ENCODE results near the gene HERPUD2.
"Not testable (repeated sequence)": the region's sequence is repeated elsewhere in the genome, so short reads cannot be mapped to it uniquely, and the experiment has no call there.

HERPUD2 gene

DNA sequence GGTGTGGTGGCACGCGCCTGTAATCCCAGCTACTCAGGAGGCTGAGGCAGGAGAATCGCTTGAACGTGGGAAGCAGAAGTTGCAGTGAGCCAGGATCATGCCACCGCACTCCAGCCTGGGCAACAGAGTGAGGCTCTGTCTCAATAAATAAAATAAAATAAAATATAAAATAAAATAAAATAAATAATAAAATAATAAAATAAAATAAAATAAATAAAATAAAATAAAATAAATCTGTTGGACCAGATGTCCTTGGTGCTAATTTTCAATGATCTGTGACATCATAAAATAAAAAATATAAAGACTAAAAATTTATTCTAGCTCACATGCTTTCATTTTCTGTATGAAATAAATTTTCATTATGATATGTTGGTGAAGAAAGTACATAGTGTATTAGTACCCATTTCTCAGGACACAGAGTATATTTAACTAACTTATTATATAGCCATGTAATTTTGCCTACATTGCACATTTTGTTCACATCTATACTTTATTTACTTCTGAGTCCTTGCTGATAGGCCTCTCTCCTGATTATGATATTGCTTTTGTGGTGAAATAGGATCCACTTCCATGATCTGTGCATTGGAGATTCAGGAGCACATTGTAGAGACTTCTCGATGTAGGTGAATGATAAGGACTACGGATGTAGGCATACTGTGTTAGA lies 17.8 kb upstream of the HERPUD2 start:
- no peak for DNase-seq

DNA sequence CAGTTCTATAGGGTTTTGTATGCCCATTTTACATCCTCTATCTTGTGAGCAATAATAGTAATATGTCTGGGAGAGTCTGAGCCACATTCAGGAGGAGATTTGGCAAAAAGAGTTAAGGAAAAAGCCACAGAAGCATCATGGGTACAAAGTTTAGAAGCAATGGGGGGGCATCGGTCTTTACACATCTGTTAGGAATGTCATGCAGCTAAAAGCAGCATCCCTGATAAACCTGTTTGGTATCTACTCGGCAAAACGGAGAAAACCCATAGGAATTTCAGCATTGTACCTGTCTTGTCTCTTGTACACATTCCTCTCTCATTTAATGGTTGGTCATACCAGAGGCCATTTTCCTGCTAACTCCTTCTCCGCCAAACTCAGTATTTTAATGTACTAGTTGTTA lies 12.5 kb upstream of the HERPUD2 start:
- no peak for DNase-seq

DNA sequence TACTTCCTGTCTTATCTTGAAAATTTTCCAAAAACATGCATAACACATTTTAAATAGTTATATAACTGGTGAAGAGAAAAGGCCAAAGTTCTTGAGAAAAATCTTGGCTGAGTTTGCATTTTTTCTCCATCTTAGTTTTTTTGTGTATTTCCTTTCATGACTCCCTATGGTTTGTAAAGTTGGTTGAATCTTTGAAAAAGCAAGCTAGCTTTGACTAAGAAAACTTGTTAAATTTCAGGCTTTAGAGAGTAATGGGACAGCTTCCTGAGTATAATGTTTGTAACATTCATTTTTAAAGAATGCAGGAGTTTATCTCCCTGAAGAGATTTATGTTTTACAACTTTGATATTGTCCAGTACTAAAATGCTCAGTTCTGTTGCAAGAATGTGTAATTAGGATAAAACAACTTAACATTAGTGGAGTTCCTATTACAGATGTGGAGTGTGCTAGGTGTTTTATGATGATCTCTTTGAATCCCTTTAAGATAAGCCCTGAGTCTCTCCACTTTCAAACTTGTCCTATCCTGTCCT lies 11.1 kb upstream of the HERPUD2 start:
- no peak for DNase-seq

DNA sequence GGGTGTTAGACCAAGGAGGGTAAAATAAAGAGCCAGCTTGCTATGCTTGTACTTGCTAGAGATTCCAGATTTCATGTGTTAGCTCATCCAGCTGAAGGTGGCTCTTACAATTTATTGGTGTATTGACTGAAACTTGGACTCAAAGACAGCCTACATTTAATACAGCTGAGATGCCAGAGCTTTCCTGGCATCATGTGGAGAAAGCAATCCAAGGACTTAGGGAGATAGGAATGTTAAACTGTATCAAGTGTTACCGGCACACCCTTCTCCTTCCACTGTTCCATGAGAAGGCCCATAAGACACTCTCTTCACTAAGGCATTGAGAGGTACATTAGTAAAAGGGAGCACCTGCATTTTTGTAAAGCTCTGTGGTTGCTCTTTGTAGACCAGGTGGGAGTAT lies 9.3 kb upstream of the HERPUD2 start:
- DNase-seq: no peak

DNA sequence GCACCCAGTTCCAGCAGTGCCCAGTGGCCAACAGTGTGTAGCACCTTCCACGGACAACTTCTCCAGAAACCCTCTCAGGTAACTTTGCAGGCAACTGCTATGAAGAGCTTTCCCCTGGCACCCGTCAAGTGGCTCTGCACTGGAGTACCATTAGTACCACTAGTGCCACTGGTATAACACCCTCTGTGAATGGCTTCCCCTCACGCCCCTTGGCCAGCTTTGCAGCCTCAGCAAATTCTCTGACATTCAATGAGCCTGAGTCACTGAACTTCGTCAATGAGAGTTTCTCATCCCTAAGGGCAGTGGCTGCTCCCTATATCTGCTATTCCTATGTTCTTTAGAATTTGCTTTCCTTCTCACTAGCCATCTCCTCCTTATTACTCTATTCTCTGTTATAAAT lies 7.6 kb upstream of the HERPUD2 start:
- DNase-seq: no peak

DNA sequence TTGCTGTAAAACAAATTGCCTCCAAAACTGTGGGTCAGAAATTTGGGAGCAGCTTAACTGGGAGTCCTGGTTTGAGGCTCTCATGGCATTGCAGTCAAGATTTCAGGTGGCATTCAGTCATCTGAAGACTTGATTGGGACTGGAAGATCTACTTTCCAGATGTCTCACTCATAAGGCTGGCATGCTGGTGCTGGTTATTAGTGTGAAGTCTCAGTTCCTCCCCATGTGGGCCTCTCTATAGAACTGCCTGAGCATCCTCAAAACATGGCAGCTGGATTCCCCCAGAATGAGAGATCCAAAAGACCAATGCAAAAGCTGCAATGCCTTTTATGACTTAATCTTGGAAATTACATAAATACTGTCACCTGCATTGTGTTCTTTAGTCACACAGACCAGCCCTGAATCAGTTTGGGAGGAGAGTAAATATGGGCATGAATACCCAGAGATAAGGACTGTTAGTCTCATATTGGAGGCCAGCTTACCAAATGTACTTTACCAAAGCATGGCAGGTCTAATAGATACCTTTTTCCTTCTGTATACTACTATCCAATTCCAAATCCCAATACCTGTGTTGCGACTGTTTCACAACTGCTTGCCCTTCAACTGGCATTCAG lies 6.5 kb upstream of the HERPUD2 start:
- no peak for DNase-seq

DNA sequence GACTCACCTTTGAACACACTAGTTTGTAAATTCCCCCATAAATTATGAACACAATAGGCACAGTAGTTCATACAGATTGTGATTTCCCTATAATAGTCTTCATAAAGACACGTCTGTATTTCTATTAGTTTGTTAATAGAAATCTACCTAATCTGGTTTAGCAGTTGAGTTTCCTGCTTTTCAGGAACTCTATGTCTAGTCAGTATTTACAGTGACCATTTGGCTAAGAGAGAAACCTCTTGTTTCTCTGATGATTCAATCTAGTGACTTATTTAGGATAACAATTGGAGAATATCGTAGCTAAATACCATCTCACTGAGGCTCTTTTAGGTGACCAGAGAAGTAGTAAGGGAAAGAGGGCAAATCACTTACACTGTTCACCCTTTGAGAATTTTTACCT lies 5.9 kb upstream of the HERPUD2 start:
- DNase-seq: no peak

DNA sequence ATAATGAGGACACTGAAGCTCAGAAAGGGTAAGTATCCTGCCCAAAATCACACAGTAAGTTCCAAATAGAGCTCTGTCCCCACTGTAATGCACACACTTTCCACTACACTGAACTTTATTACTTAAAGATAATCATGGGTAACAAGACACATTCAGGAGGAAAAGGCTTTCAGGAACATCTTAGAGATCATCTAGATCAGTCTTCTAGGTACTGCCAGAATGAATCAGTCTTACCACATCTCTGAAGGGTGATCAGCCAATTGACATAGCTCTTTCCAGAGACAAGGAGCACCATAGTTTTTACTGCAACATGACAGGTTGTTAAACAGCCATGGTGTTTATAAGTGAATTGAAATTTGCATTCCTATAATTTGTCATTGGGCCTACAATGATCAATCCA lies 5.4 kb upstream of the HERPUD2 start:
- no peak for DNase-seq

DNA sequence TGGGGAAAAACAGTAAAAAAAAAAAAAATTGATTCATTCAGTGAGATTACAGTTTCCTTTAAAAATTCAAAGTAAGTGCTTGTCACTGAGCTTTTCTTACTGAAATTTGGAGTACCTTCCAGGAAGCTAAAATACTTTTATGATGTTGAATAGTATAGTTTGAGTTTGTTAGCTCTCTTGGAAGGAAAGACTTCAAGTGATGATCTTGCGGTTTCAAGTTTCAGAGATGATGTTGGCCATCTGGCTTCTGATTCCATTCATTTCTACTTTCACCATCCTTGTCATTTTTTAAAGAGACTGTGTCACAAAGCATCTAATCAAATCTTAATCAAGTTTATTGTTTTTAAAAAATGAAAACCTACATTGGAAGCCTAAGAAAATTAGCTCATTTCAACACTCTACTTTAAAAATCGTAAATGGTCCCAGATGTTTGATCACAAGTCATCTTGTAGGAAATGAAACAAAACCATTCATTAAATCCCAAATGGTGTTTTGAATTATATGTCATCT lies 4.9 kb upstream of the HERPUD2 start:
- DNase-seq: no peak

DNA sequence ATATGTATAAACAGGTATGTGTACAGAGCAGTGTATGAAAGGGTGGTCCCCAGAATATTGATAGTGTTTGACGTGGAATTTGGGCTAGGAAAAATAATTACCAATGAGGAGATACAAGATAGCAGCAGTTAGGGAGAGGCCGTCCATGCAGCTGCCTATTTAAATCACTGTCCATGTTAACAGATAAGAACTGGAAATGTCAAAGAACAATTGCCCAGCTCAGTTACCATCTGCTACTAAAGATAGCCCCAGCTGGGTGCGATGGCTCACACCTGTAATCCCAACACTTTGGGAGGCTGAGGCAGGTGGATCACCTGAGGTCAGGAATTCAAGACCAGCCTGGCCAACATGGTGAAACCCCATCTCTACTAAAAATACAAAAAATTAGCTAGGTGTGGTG lies 3.4 kb upstream of the HERPUD2 start:
- DNase-seq: not testable (repeated sequence)

DNA sequence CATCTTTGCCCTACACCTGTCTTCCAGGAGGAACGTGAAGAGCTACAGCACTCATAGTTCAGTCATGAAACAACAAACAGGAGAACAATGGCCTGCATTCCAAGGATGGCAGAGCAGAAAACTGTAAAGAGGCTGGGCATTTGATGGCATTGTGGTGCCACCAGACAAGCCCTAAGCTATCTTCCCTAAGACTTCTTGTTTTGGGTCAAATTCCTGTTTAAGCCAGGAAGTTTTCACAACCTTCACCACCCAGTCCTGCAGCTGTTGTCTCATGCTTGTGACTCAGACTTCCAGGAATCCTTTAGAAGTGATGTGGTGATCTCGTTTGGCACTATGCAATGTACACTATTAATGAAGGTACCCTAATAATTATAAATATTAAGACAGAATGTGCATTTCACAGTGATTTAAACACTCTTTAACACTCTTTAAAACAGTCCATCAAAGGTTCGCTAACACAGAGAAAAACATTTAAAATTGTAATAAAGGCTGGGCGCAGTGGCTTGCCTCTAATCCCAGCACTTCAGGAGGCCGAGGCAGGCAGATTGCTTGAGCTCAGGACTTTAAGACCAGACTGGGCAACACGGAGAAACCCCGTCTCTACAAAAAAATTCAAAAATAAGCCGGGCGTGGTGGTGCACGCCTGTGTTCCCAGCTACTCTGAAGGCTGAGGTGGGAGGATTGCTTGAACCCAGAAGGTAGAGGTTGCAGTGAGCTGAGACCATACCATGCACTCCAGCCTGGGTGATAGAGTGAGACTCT lies 2.7 kb upstream of the HERPUD2 start:
- DNase-seq: no peak

DNA sequence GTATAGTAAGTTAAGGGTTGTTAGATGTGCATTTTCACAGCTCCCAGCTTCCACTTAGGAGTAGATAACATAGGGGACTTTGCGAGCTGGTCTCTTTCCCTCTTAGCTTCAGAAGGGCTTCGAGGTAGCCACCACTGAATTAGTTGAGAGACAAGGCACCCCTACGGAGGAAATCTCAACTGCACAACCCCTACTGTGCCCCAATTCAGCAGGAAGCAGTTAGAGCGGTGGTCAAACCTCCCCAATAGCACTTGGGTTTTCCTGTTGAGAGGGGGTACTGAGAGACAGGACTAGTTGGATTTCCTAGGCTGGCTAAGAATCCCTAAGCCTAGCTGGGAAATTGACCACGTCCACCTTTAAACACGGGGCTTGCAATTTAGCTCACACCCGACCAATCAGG lies 1.1 kb upstream of the HERPUD2 start:
- no peak for DNase-seq

DNA sequence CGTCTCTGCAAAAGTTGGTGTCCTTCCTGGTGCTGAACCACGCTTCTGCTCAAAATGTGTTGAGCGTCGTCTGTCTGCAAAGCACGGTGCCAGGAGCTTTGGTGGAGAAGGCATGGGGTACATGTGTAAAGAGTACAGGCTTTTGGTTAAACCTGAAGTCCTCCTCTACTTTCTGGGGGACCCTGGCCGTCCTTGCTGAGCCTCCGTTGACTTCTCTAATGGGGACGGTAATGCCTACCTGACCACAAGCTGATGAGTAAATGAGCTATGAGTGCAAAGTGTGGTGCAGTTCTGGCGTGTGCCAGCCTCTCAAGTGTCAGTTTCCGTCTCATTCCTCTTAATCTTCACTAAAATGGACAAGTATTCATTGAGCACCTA lies 527 bp upstream of the HERPUD2 start:
- peak; percentile 44 for DNase-seq

DNA sequence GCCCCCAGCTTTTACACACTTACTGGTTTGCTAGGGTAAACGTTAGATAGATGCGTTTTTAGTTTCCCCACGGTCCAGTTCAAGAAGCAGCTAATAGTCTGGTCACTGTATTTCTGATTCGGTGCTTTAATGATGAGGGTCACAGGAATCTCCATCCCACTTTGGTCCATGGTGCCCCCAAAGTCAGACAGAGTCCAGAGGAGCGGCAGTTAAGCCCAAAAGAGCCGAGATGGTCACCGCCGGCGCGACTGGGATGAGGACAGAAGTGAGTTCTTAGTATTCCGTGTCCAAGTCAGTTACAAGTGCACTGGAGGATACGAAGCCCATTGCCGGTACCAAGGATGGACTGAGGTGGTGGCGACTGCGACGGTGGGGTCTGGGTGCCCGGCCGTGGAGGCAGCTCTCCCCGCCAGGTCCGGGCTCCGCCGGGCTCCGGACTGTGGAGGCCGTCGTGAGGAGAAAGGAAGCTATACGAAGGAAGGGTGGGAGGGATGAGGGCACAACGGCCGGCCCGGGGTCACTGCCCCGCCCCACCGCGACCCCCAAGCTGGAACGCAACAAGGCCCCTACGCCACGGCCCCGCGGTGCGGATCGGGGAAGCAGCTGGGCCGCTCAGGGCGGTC lies 663 bp downstream of the HERPUD2 start:
- DNase-seq: peak; percentile 24

DNA sequence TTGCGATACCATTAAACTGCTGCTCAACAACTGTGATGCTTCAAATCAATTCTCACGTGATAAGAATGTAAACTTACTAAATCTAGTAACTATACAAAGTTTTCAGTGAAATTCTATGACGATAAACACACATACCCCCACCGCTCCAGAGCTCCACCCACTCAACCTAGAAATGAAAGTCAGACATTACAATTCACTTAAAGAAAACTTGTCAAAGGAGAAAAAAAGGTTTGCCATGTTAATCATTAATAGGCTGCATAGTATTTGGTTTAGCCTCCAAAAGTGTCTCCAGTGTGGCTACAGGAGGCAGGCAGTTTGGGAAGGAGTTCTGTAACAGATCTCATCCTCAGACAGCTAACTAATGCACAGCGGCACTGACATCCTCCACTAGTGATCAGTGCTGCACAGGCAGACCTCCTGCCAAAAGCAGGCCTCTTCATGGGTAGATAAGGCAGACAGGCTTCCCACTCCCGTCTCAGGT lies 3.1 kb downstream of the HERPUD2 start:
- DNase-seq: no peak

DNA sequence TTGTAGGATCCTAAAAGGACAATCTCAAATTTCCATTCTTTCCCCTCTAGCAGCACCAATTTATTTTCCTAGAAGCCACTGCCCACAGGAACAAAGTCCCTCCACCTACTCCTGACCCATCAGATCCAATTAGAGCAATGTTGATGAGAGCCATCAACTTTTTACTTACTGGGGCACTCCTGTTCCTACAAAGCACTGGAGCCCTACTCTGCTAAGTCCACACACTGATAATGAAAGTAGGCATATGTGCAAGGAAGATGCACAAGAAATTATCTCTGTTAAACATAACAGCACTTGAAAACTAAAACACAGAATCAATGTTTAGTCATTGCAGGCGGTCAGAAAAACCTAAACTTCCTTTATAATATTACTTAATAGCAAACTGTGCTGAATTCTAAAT lies 3.6 kb downstream of the HERPUD2 start:
- DNase-seq: no peak

DNA sequence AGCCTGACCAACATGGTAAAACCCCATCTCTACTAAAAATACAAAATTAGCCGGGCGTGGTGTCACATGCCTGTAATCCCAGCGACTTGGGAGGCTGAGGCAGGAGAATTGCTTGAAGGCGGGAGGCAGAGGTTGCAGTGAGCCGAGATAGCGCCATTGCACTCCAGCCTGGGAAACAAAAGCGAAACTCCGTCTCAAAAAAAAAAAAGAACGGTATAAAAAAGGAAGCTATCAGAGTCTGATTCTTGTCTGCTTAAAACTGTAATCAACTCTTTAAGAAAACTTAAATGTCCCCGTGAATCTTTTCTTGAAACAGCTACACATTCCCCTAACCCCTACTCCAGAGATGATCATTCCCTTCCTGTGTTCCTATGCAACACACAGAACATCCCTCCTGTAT lies 4.3 kb downstream of the HERPUD2 start:
- DNase-seq: not testable (repeated sequence)

DNA sequence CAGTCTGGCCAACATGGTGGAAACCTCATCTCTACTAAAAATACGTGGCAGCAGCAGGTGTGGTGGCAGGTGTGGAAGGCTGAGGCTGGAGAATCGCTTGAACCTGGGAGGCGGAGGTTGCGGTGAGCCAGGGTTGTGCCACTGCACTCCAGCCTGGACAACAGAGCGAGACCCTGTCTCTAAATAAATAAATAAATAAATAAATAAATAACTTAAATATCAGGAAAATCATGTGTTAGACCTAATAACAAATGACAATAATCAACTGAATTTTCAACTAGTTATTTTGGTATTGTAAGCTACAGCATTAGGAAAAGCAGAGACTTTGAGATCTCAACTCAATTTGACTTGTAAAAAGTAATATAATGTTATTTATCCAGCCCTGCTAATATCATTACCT lies 9.2 kb downstream of the HERPUD2 start:
- no peak for DNase-seq

DNA sequence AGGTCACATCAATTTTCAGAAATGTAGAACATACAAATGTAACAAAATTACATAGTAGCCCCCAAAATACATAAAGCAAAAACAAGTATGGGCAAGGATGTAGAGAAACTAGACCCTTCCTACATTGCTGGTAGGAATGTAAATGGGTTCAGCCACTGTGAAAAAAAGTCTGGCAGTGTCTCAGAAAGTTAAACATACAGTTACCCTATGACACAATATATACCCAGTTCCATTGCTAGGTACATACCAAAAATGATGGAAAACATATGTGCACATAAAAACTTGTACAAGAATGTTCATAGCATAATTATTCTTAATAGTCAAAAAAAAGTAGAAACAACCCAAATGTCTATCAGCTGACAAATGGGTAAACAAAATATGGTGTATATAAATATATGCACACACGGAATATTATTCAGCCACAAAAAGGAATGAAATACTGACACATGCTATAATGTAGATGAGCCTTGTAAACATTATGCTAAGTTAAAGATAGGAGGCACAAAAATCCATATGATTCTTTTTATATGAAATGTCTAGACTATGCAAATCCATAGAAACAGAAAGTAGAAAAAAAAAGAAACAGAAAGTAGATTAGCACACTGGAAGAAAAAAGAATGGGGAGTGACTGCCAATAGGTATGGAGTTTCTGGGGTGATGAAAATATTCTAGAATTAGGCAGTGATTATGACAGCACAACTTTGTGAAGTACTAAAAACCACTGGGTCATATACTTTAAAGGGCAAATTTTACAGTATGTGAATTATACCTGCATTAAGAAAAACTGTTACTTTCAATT lies 13.5 kb downstream of the HERPUD2 start:
- DNase-seq: no peak

DNA sequence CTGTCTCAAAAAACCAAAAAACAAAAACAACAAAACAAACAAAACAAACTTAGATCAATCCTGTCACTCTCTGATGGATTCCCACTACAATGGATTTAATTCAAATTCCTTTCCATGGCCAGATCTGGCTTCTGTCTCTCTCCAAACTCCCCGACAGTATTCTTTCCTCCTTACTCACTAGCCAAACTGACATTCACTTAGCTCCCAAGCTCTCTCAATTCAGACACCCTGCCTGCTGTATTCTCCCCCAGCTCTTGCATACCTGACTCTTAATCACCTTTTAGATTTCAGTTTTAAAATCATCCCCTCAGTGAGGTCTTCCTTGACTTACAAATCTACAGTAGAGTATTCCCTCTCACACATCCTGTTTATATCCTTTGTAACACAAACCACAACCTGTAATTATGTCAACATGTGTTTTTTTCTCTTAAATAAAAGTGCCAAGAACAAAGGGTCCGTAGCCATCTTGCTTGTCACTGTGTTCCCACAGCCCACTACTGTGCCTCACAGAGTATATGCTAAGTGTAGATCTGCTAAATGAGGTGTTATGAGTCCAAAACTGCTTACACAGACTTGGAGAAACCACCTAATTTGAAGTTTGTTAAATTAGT lies 14.4 kb downstream of the HERPUD2 start:
- no peak for DNase-seq

DNA sequence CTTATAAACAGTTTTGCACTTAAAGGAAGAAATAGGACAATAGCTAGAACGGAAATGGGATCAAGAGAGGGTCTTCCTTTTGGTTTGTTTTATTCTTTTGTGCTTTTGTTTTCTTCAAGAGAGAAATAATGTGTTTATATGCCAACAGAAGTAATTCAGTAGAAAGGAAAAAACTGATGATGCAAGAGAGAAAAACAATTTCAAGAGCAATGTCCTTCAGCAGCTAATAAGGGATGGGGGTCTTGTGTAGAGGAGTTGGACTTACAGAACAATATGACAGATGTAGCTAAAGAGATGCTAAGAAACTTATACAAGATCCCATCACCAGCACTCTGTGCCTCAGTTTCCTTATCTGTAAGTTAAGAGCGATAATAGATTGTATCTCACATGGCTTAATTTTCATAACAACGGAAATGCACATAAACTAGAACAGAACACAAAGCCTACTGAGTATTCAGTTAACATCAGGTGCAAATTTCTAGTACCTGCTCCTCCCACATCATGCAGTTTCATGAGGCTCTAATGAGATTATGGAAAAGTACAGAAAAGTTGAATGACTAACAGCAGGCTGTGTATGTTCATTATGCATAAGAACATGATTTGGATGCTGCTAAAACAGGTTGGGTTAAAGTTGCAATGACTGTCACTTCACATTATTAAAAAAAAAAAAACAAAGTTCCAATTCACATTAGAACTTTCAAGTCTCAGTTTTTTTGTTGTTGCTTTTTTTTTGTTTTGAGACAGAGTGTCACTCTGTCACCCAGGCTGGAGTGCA lies 17.2 kb downstream of the HERPUD2 start:
- DNase-seq: no peak

Measured in NCI-H748 treated with DMSO at 0.1 percent for 48 hours (cell line).